HL-60/S4 treated with retinoic acid at 250 ng/mL for 4 days and 3 days (cell line): ENCODE results near the gene TMEM259.

Experiments
- in situ Hi-C: fragments of 300-500 bp; cut with MboI; formaldehyde crosslinking; loops from 2 replicates; pipeline ENCODE4 v1.7.0; 2022; ENCODE audit warnings: low sequenced_read_pairs

Gene TMEM259

DNA sequence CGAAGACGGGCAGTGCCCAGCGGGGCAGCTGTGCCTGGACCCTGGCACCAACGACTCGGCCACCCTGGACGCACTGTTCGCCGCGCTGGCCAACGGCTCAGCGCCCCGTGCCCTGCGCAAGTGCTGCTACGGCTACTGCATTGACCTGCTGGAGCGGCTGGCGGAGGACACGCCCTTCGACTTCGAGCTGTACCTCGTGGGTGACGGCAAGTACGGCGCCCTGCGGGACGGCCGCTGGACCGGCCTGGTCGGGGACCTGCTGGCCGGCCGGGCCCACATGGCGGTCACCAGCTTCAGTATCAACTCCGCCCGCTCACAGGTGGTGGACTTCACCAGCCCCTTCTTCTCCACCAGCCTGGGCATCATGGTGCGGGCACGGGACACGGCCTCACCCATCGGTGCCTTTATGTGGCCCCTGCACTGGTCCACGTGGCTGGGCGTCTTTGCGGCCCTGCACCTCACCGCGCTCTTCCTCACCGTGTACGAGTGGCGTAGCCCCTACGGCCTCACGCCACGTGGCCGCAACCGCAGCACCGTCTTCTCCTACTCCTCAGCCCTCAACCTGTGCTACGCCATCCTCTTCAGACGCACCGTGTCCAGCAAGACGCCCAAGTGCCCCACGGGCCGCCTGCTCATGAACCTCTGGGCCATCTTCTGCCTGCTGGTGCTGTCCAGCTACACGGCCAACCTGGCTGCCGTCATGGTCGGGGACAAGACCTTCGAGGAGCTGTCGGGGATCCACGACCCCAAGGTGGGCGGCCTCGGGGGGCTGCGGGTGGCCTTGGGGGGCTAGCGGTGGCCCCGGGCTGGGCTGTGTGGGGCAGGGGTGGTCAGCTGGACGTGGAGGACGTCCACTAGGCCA lies 15.9 kb downstream of the TMEM259 start:
- in situ Hi-C loops: no loop called here

DNA sequence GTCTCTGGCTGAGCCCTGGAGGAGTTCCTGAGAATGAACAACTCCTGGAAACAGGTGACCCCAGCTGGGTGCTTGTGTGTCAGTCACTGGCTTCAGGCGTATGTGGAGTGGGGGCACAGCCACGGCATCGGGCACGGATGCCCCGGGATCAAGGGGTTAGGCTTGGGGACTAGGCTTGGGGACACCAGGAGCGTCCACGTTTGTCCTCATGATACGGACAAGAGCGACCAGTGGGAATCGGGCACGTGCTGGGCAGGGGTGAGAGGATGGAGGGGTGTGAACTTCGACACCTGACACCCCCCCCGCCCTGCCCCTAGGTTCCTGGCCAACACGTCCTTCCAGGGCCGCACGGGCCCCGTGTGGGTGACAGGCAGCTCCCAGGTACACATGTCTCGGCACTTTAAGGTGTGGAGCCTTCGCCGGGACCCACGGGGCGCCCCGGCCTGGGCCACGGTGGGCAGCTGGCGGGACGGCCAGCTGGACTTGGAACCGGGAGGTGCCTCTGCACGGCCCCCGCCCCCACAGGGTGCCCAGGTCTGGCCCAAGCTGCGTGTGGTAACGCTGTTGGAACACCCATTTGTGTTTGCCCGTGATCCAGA lies 16.6 kb downstream of the TMEM259 start:
- in situ Hi-C loops: no loop called here

DNA sequence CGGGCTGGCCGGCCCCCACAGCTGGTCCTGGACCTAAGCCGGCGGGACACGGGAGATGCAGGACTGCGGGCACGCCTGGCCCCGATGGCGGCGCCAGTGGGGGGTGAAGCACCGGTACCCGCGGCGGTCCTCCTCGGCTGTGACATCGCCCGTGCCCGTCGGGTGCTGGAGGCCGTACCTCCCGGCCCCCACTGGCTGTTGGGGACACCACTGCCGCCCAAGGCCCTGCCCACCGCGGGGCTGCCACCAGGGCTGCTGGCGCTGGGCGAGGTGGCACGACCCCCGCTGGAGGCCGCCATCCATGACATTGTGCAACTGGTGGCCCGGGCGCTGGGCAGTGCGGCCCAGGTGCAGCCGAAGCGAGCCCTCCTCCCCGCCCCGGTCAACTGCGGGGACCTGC lies 17.6 kb downstream of the TMEM259 start:
- in situ Hi-C loops: no loop called here

DNA sequence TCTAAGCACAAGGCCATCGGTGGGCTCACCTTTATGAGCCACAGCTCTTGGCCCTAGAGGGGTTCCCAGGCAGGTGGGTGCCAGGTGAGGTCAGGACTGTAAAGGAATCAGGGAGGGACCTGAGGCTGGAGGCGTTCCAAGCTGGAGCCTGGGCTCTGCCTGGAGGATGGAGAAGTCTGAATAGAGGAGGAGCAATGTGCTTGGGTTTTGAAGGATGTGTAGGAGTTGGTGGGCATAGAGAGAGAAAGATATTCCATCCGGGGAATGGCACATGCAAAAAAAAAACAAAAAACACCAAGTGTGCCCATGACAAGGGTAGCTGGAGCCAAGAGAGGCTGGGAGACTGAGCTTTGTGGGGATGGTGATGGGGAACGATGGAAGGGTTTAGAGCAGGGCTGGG lies 18.3 kb downstream of the TMEM259 start:
- in situ Hi-C loops: no loop called here

DNA sequence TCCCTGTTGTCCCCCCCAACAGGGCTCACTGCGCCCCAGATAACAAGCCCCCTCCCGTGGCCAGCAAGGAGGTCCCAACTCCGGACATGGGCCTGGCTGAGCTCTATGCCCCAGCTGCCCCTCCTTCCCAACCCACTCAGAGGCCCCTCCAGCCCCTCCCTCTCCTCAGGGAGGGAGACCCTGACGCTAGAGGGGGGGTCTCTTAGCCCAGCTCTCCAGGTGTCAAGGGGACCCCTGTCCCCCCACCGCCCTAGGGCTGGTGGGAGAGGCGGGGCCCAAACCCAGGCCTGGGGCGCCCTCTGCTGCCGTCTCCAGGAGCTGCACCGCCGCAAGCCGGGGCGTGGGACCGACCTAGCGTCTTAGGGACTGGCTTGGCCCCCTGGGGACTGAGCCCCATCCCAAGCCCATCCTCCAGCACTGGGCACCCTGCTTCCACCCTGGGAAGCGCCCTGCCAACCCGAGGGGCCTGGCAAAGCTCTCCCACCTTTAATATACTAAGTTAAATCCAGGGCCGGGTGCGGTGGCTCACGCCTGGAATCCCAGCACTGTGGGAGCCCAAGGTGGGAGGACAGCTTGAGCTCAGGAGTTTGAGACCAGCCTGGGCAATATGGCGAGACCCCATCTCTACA lies 19.3 kb downstream of the TMEM259 start:
- in situ Hi-C loops: no loop called here

DNA sequence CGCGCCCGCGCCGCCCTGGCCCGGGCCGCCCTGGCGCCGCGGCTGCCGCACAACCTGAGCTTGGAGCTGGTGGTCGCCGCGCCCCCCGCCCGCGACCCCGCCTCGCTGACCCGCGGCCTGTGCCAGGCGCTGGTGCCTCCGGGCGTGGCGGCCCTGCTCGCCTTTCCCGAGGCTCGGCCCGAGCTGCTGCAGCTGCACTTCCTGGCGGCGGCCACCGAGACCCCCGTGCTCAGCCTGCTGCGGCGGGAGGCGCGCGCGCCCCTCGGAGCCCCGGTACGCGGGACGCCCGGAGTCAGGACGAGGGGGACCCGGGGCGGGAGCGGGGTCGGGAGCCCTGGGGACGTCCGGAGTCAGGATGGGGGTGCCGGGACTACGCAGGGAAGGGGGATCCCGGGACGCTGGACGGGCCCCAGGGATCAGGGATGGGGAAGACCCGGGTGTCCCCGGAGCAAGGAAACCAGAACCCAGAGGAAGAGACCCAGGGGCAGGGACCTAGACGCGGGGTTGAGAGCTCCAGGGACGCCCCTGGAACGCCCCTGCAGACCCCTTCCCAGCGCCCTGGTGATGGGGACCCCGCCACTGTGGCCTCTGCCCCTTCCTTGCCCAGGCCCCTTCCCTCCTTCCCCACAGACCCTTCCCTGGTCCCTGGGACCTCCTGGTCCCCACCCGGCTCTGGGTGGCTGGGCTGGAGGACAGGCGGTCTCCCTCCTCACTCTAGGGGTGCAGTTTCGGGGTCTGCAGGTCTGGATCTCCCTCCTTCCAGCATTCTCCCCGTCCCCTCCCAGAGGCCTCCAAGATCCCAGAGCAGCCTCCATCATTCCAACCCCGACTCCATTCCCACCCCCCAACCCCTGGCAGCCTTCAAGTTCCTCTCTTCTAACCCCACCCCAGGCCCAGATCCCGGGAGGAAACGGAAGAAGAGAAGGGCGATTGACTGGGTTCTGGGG lies 20.1 kb downstream of the TMEM259 start:
- in situ Hi-C loops: no loop called here

DNA sequence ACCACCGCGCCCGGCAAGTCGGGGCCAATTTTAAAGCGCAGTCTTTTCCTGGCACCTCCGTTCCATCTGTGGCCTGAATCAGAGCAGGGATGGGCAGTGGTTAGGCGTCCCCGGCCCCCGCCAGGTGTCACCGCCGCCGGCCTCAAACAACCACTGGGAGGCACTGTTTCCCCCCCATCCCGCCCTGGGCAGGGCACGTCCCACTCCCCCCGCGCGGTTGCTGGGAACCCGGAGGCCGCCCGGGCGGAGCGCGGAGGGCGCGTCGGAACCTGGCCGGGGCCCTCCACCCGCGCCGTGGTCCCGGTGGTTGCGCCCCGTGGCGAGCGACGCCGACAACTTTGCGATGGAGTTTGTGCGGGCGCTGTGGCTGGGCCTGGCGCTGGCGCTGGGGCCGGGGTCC lies 20.8 kb downstream of the TMEM259 start, which contains the start of gene GRIN3B:
Gene GRIN3B (plus strand): TSS at position 325 of the 400 bp plus-strand sequence. CDS start 19 bp downstream, at position 344.
- in situ Hi-C loops: no loop called here

DNA sequence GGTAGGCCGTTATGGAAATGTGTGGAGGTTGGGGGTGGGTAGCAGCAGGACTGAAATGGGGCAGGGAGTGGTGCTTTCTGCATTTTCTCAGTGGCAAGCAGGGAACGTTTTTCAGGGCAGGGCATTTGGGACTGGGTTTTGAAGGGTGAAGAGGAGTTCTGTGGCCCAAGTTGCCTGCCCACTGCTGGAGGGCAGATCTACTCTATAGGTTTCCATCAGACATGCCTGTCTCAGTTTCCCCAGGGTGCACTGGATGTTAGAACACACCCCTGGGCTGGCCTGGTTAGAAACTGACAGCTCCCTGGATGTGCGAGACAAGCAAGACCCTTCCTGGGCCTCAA lies 21.6 kb downstream of the TMEM259 start:
- in situ Hi-C loops: no loop called here

DNA sequence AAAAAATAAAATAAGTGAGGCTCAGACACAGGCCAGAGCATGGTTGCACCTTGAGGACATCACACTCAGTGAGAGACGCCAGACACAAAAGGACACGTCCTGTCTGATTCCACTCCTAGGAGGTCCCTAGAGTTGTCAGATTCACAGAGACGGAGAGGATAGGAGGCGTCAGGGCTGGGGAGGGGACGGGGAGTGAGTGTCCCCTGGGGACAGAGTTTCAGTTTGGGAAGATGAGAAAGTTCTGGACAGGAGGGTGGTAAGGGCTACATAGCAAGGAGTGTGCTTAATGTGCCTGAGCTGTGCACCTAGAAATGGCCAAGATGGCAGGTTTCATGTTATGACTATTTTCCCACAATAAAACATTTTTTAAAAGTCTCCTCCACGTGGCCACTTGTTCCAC lies 22.9 kb downstream of the TMEM259 start:
- in situ Hi-C loops: no loop called here

DNA sequence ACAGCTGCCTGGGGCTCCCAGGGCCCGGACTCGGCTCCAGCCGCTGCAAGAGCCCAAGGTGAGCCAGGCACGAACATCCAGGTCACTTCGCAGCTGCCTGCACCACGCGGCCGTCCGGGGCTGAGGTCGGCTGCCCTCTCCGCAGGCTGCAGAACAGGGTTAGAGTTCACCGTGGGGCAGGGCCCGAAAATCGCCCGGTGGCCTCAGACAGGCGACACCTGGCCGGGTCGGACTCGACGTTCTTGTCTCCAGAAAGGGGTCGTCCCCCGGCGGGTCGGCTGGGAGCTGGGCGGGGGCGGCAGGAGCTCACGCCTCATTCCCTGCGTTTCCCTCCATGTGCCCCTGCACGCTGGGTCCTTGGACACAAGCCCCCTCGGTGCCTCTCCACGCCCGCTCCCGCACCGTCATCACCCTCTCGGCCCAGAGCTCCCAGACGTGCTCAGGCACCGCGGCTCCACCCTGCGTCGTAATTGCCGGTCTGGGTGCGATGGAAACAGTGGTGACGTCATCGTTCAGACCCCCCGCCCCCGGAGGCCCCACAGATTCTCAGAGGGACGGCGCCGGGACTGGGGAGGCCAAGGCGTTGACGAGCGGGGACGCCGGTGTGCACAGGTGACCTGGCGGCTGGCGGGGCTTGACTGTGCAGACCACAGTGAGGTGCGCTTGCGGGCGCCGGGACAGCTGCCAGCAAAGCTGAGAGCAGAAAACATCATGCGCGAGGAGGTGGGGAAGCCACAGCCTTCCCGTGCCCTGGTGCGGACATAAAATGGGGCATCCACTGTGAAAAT lies 24.7 kb downstream of the TMEM259 start:
- in situ Hi-C loops: no loop called here

DNA sequence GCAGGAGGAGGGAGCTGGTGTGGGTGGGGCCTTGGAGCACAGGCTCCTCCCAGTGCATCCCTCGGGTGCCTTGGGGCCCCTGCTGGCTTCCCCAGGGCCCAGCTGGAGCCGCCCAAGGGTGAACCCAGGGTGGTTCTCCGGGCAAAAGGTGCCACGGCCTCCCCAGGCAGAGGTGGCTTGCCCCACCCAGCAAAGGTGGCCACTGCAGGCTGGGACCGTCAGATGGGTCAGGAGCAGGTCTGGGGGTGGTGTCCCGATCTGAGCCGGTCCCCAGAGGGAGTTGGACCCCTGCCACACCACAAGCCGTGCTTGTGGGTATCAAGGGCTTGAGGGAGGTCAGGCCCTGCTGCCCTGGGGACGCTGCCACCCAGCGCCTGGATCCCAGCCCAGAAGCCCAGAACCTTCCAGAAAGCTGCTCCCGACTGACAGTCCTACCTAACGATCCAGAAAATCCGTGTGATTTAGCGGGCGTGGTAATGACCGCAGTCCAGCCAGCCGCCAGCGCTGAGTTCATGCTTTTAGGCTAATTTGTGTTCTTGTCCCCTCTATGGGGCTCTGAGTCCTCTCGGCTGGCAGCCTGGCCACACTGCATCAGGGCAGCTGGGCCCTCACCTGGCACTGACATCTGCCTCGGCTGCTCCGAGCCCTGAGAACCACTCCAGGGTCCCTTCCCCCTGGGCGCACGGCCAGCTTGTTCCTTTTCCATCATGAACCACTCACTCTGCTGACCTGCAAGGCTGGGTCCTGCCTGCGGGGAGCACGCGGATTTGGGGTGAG lies 25.7 kb downstream of the TMEM259 start:
- in situ Hi-C loops: no loop called here

DNA sequence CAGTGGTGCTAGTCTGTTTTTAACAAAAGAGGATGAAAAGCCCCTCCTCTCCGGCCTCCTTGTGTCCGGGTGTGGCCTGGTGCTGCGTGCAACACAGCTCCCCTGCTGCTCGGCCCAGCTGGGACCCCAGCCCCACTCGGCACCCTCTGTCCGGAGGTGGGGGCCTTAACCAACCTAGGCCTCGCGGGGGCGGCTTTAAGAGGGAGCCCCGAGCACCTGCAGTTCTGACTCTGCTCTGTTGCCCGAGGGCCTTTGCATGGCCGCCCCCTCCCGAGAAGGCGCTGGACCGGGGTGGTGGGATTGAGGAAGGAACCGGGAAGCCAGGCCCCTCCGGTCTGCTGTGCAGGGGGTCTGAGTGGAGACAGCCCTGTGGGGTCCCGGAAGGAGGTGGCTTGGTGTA lies 26.4 kb downstream of the TMEM259 start:
- in situ Hi-C loops: no loop called here

DNA sequence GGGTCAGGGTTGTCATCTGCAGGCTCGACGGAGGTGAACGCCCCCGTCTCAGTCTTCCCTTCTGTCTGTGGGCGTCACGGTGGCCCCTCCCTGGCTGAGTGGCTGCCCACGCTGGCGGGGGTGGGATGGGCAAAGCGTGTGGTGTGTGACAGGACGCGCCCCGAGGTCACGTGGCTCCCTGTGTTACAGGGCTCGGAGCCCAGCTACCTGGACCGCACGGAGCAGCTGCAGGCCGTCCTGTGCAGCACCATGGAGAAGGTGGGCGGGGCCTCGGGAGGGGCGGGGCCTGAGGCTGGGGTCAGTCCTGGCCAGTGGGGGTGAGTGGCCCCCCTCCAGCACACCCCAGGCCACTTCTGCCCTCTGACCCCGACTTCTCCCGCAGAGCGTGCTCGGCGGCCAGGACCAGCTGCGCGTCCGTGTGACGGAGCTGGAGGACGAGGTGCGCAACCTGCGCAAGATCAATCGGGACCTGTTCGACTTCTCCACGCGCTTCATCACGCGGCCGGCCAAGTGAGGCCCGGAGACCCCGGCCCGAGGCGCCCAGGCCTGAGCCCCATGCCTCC lies 27.0 kb downstream of the TMEM259 start:
- in situ Hi-C loops: no loop called here

DNA sequence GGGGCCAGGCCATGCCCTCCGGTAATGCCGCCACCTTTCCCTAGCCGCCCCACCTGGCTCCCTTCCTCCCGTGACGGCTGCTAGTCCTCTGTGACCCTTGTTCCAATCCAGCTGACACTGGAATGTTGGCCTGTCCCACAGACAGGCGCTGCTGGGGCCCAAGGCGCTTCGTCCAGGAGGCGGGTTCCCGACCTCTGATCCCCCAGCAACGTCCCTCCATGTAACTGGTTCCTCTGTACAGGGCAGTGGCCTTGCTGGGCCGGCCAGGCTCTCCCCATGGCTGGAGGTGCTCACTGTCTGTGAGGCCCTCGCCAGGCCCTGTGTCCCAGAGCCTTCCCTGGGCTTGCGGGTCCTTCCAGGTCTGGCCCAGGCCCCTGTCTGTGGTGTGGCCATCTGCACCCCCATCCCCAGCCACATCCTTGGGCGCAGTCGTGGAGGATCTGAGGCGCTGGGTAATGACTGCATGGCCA lies 27.5 kb downstream of the TMEM259 start:
- in situ Hi-C loops: no loop called here

DNA sequence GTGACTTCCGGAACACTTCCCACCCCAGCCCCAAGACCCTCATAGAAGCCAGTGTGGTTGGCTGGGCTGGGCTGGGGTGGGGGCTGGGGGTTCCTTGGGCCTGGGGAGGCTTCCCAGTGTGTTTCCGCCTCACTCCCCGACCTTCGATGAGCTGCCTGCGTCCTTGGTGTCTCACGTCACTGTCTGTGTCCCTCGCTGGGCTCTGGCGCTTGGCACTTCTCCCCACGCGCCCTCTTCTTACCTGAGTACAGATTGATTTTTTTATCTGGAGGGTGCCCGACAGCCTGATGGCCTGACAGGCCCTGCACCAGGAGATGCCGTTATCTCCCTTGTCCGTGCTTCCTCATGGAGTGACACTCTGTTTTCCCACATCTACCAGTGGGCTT lies 28.3 kb downstream of the TMEM259 start:
- in situ Hi-C loops: no loop called here

DNA sequence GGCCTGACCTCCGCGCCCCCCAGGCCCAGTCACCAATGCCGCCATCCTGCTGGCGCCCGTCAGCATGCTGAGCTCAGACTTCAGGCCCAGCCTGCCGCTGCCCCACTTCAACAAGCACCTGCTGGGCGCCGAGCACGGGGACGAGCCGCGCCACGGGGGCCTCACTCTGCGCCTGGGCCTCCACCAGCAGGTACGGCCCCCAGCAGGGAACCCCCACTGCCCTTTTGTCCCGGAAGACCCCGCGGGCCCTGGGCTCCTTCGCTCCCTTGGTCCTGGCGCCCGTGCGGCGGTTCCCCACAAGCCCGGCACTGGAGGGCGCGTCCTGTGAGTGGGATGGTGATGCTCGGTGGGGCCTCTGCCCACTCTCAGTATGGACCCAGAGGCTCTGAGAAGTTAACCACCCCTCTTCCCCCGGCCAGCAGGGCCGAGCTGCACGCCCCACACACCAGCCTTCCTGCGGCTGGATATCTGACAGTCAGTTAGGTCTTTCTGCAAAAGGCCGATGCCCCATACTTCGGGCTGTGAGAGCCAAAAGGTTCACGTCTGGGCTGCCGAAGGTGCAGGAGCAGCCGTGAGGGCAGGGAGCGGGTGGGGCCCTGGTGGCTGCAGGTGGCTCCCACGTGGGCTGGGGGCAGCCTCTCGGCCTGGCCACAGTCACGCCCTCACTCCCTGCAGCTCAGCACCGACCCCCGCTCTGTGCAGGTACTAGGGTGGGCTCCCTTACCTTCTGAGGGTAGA lies 28.8 kb downstream of the TMEM259 start:
- in situ Hi-C loops: no loop called here

DNA sequence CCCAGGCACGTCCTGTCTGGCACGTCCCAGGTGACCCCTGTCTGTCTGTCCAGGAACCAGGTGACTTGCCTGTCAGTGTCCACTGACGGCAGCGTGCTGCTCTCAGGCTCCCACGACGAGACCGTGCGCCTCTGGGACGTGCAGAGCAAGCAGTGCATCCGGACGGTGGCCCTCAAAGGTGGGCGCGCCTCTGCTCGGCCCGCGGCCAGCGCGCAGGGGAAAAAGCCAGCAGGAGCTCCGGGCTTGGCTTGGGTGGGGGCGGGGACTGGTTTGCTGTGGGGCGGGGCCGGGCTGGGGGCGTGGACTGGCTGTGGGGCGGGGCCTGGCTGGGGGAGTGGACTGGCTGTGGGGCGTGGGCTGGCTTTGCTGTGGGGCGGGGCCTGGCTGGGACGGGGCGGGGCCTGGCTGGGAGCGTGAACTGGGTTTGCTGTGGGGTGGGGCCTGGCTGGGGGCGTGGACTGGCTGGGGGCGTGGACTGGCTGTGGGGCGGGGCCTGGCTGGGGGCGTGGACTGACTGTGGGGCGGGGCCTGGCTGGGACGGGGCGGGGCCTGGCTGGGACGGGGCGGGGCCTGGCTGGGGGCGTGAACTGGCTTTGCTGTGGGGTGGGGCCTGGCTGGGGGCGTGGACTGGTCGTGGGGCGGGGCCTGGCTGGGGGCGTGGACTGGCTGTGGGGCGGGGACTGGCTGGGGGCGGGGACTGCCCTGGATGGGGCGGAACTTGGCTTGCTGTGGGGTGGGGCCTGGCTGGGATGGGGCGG lies 29.6 kb downstream of the TMEM259 start:
- in situ Hi-C loops: no loop called here

DNA sequence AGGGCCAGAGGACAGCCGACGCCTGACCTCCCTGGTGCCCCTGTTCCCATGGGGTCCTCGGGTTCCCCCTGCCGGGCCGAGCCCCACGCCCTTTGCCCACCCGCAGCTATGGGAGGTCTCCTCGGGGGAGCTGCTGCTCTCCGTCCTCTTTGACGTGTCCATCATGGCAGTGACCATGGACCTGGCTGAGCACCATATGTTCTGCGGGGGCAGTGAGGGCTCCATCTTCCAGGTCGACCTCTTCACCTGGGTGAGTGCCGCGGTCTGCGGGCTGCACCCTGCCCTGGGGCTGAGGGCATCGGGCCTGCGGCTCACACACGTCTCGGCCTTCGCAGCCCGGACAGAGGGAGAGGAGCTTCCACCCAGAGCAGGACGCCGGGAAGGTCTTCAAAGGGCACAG lies 30.2 kb downstream of the TMEM259 start:
- in situ Hi-C loops: no loop called here
